NCI-H2227 treated with DMSO at 0.1 percent for 48 hours (cell line): ENCODE measurements around the gene TLR9.

Source experiments
- DNase-seq: peaks from one replicate; lab custom pipeline; 2025; lab: John Stamatoyannopoulos, UW

TLR9 gene

DNA sequence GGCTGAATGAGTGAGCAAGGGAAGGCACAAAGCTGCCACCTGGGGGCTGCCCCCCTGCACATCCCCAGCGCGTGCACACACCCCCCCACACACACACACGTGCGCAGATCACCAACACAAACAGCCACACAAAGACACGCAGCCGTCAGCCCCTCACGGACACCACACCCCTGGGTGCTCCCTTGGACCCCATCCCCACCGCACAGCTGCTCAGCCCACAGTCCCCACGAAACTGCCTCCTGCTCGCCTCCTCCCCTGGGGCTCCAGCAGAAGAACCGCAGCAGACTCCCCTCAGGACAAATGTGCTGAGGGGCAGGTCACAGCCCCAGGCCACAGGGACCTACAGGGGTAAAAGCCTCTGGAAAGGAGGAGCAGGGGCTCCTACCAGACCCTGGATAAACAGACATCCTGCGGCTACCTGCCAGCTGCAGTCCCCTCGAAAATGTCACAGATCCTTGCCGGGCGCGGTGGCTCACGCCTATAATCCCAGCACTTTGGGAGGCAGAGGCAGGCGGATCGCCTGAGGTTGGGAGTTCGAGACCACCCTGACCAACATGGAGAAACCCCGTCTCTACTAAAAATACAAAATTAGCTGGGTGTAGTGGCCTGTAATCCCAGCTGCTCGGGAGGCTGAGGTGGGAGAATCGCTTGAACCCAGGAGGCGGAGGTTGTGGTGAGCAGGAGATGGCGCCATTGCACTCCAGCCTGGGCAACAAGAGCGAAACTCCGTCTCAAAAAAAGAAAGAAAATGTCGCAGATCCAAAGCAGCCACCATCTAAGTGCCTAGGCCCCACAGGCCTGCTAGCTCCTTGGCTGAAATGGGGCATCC lies 7.0 kb upstream of the TLR9 start:
- DNase-seq: no peak

DNA sequence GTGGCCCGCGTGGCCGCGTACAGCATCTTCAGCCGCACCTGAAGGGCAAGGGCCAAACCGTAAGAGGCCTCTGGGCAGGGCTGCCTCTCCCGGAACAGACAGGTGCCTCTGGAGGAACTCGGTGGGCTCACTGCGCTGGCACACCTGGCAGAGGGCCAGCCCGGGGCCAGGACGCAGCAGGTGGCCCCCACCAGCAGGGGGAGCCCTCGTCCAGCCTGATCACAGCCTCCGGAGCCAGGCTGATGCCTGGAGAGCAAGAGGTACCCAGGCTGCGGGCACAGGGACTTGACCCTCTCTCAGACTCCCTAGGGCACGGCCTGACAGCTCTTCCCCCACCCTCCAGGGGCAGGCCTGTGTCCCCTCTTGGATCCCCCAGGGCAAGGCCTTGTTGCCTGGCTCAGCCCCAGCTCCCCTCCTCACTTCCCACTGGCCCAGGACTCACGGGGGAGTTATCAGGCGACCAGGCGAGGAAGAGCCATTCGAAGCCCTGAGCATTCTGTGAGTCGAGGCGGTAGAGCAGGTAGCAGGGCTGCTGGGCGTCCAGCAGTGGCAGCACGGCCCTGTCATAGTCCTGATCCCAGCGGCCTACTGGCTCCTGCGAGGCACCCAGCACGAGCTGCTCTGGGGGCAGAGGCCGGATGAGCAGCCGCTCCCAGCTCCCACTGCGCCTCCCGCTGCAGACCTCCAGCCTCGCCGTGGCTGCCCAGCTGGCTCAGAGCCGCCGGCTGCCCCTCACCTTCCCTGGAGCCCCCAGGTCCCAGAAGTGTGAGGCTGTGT lies 6.2 kb upstream of the TLR9 start:
- no peak for DNase-seq

DNA sequence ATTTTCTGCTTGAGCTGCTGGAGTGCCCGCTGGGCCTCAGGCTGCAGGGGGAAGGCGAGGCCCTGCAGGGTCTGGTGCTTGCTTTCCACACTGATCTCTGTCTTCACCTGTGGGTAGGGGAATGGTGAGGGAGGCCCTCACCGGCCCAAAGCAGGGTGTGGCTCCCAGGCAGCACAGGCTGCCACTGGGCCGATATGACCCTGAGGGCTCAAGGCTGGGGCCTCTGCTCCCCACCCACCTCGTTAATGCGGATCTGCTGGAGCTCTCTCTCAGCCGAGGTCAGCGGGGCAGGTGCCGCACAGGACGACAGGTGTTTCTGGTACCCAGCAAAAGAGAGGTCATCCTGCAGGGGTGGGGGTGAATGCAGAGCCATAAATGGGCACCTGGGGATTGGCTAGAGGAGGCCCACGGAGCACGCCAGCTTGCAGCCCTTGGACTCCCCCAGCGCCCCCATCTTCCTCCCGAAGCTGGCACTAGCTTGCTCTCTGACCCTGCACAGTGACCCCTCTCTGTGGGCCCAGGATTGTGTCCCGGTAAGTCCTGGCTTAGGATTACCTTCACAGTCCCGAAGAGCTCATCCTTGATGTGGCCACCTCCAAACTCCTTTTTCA lies 5.5 kb upstream of the TLR9 start:
- no peak for DNase-seq

DNA sequence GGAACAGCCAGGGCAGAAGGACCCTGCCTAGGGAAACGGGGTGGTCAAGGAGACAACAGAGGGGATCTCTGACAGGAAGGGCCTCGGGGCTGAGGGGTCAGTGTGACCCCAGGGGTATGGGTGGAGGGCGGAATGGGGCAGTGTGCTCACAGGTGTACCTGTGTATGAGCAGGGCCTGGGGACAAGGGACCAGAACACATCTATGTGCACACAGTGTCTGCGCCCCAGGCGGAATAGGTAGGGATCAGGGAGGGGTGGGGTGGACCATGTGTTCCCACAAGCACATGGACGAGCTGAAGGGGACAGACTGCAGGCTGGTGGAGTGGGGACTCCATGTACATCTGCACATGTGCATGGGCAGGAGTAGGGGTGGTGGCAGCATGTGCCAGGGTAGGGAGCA lies 5.0 kb upstream of the TLR9 start:
- DNase-seq: no peak

DNA sequence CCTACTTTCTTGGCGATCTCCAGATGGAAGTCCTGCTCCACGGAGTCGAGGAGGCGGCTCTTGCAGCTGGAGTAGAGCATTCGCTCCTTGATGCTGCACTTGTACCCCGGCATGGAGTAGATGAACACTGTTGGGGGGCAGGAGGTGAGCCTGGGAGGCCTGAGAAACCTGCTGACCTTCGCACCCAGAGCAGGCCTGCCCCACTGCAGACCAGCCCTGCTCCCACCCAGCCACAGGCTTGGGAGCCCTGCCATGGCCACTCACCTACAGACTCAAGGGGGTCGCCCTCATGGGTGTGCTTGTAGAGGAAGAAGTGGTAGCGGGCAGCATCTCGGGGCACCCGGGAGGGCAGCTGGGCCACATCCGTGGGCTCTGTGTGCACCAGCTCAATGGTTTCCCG lies 4.2 kb upstream of the TLR9 start:
- no peak for DNase-seq

DNA sequence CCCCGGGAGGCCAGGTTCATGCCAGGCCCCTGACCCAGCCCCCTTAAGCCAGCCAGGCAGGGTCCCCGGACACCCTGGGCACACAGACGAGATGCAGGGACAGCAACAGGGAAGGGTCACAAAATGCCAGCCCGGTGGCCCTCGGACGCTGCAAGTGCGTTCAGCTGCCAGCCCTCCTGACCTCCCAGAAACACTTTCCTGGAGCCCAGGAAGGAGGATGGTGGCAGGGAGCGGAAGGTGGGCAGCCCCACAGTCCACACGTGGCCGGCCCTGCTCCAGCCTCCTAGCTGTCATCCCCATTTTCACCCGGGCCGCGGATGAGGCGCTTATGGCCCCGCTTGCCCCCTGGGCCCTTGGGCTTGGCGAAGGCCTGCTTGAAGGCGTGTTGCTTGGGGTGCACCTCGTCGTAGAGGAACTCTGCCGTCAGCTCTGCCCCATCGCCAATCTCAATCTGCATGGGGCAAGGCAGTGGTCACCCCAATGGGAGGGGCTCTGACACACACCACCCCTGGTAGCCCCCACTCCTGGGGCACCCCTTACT lies 3.4 kb upstream of the TLR9 start:
- DNase-seq: no peak

DNA sequence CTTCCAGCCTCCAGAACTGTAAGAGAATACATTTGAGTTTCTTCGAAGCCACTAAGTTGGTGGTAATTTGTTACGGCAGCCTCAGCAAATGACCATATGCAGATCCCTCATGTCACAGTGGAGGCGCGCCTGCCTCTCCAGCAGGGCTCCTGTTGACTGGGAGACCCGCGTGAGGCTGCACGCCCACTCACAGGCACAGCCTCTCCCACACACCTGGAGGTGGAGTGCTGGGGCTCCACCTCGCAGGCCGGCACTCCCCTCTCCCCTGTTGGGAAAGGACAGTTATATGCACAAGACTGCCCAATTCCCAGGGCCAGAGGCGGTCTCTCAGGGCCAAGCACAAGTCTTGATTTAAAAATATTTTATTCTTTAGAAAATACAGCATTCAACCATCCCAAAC lies 2.8 kb upstream of the TLR9 start:
- no peak for DNase-seq

DNA sequence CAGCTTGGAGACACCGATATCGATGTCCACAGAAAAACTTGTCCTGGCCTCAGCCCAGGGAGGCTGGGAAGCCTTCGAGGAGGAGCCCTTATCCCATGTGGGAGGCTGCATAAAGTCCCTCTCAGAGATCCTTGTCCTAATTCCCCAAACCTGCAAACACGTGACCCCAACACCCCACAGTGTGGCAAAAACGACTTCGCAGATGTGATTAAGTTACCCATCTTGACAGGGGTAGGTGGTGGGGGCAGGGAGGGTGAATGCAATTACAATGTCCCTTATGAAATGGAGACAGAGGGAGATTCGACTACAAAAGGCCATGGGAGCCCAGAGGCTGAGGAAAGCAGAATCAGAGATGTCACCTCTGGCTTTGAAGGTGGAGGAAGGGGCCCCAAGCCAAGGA lies 2.3 kb upstream of the TLR9 start:
- no peak for DNase-seq

DNA sequence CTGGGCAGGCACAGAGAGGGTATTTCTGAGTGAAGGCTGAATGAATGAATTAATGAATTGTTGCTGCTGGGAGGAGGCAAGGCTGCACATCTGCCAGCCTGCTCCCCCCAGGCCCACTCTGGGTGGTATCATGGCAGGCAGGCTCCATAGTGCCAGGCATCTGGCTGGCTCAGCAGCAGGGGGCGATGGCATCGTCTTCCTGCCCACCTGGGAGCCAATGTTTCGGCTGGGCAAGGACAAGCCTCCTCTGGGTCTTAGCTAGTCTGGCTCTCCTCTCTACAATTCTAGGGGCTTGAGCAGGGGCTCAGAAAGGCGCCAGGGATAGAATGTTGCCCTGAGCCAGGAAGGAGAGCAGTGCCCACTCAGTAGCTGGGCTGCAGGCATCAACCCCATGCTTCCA lies 1.7 kb upstream of the TLR9 start:
- DNase-seq: no peak

DNA sequence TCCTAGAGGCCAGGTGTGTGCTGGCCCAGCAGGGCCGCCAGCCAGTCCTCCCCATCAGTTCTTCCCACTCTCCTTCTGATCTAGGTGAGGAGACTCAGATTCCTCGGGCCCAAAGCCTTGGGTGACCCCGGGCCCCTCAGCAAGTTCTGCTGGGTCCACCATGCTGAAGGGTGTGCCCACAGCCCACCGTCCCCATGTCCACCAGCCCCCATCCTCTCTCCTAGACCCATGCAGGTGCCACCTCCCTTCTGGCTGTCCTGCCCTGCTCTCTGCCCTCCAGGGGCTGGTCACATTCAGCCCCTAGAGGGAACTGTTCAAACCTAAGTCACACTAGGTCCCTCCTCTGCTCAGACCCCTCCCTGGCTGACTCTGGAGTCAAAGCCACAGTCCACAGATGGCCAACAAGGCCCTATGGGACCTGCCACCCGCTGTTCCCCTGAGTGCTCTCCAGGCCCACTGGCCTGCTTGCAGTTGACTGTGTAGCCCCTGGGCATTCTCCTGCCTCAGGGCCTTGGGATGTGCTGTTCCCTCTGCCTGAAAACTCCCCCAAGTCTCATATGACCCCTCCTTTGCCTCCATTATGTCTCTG lies 878 bp upstream of the TLR9 start:
- no peak for DNase-seq

DNA sequence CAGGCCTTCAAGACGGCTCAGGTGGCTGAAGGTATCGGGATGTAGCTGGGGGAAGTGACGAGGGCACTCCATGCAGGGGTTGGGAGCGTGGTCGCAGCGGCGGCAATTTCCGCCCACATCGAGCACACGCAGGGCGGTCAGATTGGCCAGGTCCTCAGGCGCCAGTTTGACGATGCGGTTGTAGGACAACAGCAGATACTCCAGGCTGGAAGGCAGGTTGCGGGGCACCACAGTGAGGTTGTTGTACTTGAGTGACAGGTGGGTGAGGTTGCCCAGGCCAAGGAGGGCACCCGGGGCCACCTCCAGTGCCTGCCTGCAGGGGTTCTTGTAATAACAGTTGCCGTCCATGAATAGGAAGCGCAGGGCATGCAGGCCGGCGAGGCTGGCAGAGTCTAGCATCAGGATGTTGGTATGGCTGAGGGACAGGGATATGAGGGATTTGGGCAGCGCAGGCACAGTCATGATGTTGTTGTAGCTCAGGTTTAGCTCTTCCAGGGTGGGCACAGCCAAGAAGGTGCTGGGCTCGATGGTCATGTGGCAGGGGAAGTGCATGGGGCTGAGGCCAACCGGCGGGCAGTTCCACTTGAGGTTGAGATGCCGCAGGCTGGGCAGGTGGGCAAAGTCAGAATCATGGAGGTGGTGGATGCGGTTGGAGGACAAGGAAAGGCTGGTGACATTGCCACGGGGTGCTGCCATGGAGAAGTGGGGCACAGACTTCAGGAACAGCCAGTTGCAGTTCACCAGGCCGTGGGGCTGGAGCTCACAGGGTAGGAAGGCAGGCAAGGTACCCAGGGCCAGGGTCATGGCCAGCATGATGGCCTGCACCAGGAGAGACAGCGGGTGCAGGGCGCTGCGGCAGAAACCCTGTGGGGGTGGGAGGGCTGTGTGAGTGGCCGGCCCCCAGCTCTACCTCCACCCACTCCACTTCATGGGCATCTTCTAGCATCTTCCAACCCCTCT lies 1.7 kb downstream of the TLR9 start:
- no peak for DNase-seq

DNA sequence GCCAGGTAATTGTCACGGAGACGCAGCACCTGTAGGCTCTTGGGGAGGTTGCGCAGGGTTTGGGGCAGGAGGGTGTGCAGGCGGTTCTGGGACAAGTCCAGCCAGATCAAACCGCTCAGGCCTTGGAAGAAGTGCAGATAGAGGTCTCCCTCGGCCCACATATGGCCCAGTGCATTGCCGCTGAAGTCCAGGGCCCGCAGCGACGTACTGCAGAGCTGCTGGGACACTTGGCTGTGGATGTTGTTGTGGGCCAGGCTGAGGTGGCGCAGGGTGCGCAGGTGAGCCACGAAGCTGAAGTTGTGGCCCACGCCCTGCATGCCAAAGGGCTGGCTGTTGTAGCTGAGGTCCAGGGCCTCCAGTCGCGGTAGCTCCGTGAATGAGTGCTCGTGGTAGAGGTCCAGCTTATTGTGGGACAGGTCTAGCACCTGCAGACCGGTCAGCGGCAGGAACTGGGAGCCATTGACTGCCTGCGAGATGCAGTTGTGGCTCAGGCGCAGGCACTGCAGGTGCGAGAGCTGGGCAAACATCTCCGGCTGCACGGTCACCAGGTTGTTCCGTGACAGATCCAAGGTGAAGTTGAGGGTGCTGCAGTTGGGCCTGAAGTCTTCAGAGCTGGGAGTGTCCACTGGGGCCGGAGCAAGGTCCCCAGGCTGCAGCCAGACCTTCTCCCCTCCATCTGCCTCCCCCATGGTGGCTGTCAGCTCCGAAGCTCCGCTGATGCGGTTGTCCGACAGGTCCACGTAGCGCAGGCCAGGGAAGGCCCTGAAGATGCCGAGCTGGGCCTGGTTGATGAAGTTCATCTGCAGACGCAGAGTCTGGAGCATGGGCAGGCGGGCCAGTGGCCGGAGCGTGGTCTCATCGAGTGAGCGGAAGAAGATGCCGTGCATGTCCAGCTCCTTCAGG lies 2.9 kb downstream of the TLR9 start:
- DNase-seq: no peak

DNA sequence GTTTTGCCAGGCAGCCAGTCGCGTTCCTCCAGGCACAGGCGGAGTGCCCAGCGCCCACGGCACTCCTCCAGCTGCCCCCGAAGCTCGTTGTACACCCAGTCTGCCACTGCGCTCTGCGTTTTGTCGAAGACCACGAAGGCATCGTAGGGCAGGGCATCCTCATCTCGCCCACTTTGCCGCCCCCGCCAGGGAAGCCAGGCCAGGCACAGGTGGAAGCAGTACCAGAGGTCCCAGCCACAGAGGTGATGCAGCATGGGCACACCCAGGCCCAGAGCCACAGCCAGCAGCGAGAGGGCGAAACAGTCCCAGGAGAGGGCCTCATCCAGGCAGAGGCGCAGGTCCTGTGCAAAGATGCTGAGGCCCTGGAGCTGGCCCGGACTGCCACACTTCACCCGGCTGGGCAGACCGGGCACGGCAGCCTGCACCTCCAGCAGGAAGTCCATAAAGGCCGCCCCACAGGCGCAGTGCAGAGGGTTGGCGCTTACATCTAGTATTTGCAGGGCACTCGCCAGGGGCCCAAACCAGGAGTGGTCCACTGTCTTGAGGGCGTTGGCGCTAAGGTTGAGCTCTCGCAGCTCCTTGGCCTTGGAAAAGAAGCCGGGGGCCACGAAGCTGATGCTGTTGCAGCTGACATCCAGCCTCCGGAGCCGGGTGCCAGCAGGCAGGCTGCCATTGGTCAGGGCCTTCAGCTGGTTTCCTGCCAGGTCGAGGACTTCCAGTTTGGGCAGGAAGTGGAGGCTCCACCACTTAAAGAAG lies 3.7 kb downstream of the TLR9 start:
- DNase-seq: no peak

DNA sequence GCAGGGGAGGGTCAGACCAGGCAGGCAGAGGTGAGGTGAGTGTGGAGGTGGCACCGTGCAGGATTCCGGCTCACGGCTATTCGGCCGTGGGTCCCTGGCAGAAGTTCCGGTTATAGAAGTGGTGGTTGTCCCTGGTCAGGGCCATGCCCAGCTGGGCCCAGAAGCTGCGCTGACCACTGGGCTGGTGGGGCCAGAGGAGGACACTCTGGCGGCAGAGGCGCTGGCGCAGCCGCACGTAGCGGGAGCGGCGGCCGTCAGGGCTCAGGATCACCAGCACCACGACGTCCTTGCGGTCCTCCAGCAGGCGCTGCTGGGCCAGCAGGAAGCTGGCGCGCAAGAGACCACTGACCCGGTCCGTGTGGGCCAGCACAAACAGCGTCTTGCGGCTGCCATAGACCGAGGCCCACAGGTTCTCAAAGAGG lies 4.3 kb downstream of the TLR9 start:
- DNase-seq: no peak

DNA sequence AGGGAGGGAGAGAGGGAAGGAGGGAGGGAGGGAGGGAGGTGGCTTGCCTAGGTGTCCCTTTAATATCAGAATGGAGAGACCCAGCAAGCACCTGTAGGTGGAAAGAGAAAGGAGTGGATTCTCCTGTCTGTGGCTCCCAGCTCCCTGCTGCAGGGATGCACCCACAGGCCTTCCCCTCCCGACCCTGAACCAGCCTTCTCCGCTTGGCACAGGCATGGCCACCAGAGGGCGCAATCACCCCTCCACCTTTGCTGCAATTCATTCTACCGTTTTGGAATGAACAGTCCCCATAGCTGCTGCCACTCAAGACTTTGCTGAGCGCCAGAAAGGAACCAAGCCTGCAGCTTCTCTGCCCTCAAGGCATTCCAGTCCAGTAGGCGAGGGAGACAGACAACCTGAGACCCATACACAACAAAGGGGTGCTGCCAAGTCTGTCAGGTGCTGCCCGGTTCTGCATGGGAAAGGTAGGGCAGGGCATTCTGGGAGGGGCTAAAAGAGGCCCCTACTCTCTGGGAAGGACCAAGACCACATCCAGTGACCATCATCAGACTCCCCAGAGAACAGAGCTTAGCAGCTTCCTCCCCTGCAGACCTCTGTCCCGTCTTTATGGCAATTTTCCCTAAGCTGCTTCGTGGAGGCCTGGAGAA lies 4.9 kb downstream of the TLR9 start:
- peak; percentile 55 for DNase-seq

DNA sequence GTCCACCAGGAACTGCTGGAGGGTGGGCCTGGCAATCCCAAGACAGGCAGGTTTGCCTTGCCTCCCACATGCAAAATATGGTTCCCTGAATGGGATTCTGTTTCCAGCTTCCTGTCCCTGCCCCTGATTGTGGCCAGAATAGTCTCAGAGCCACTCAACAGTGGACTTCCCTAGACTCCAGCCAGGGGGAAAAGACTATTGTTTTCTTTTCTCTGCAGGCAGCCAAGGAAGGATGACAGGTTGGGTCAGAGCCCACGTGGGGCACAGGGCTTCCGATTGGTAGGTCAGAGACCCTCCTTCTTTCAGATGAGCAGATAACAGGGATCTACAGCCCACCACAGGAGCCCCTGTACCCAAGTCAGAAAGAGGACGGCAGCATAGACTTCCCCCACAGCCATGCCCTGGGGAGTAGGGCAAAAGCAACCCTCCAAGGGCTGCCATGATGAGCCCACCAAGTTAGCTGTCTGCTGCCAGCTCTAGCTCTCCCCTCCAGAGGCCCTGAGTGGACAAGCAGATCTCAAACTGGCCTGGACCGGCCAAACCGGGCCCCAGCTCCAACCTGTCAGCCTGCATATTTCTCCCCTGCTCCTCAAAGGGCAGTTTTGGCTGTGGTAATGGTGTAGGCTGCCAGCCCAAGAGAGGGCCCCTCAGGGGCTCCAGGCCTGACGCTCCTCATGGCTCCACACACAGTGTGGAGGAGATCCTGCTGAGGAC lies 6.4 kb downstream of the TLR9 start:
- DNase-seq: no peak

DNA sequence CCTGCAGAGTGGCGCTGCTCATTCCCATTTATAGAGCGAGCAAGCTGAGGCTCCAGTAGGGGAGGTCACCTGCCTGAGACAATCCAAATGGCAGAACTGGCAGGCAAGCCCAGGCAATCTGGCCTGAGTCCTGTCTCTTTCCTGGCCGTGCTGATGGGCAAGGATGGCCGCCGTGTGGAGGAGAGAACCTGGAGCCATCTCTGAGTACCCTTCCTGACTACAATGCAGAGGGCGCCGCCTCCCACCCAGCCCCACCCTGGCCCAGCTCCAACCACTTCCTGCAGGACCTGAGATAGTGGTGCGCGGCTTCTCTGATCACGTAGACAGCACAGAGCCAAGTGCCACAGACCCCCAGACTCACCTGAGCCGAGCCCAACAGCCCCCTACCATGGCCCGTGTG lies 7.0 kb downstream of the TLR9 start:
- no peak for DNase-seq

DNA sequence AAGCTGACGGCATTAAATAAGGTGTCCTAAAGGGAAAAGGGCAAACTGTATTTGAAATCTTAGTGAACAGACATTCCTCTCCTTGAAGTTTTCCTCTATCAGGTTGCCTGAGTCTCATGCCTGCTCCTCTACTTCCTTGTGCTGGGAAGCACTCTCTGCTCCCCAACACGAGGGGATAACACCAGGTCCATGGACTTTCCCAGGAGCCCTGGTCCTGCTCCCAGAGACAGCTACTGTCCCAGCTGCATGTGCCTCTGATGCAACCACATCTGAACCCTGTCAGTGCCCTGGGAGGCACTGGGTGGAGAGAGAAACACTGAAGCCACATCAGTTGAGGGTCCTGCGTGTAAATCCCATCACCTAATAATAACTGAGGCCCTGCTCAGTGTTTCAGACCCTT lies 7.4 kb downstream of the TLR9 start:
- no peak for DNase-seq
